ENCODE measurements around the gene RPTN.

RPTN gene

GRCh38 chr1:152159144-152159543 lies at the start of gene RPTN:
RPTN (minus strand) TSS chr1:152159228; CDS start chr1:152157889, 1,339 bp downstream.
- DNase-seq, result no peak

GRCh38 chr1:152198982-152199381 lies 40.0 kb upstream of the RPTN start:
- no peak for DNase-seq

GRCh38 chr1:152197361-152197941 lies 38.4 kb upstream of the RPTN start:
- DNase-seq, result no peak

GRCh38 chr1:152191711-152192110 lies 32.7 kb upstream of the RPTN start:
- DNase-seq, result no peak

GRCh38 chr1:152191260-152191659 lies 32.2 kb upstream of the RPTN start:
- DNase-seq, result no peak

GRCh38 chr1:152190589-152190988 lies 31.6 kb upstream of the RPTN start:
- no peak for DNase-seq

GRCh38 chr1:152189657-152190442 lies 30.8 kb upstream of the RPTN start:
- peak; percentile 13 to 17 for DNase-seq

- peak; percentile 11 to 21 for DNase-seq
These were observed 29.9 kb upstream of the RPTN start for GRCh38 chr1:152188673-152189591.

- no peak for DNase-seq
These were observed 27.7 kb upstream of the RPTN start for GRCh38 chr1:152186556-152187285.

GRCh38 chr1:152185544-152186391 lies 26.7 kb upstream of the RPTN start:
- DNase-seq, result peak in 1 of 2 donors; percentile 29

- DNase-seq, result no peak
These were observed 23.9 kb upstream of the RPTN start for GRCh38 chr1:152182944-152183361.

GRCh38 chr1:152182431-152182830 lies 23.4 kb upstream of the RPTN start:
- no peak for DNase-seq

GRCh38 chr1:152179566-152179965 lies 20.5 kb upstream of the RPTN start:
- DNase-seq, result no peak

- DNase-seq, result no peak
These were observed 11.4 kb upstream of the RPTN start for GRCh38 chr1:152170287-152170905.

GRCh38 chr1:152169366-152170025 lies 10.5 kb upstream of the RPTN start:
- no peak for DNase-seq

- DNase-seq, result no peak
These were observed 9.5 kb upstream of the RPTN start for GRCh38 chr1:152168535-152168868.

- DNase-seq, result no peak
These were observed 9.0 kb upstream of the RPTN start for GRCh38 chr1:152167835-152168534.

GRCh38 chr1:152166966-152167365 lies 7.9 kb upstream of the RPTN start:
- DNase-seq, result no peak

- no peak for DNase-seq
These were observed 6.5 kb upstream of the RPTN start for GRCh38 chr1:152165286-152166077.
